DMS153 (cell line): Measurements from ENCODE around the gene BCL2.
"Not testable (repeated sequence)": the region's sequence is repeated elsewhere in the genome, so short reads cannot be mapped to it uniquely, and the experiment has no call there.

Experiments used
- DNase-seq: peaks from one replicate; lab custom pipeline; 2025; lab: John Stamatoyannopoulos, UW

BCL2 gene

GRCh38 chr18:63258749-63259566, 60.6 kb downstream of the BCL2 start:
- peak; percentile 89 for DNase-seq

- DNase-seq, result no peak
These were observed 62.1 kb downstream of the BCL2 start for GRCh38 chr18:63257453-63257852.

- DNase-seq, result no peak
These were observed 64.1 kb downstream of the BCL2 start for GRCh38 chr18:63255435-63255834.

GRCh38 chr18:63254716-63255399, 64.7 kb downstream of the BCL2 start:
- DNase-seq, result no peak

- no peak for DNase-seq
These were observed 65.9 kb downstream of the BCL2 start for GRCh38 chr18:63253428-63254372.

GRCh38 chr18:63253014-63253413, 66.6 kb downstream of the BCL2 start:
- DNase-seq, result no peak

GRCh38 chr18:63249771-63250170, 69.8 kb downstream of the BCL2 start:
- DNase-seq, result no peak

GRCh38 chr18:63247926-63248325, 71.6 kb downstream of the BCL2 start:
- no peak for DNase-seq

- no peak for DNase-seq
These were observed 72.1 kb downstream of the BCL2 start for GRCh38 chr18:63247506-63247905.

- DNase-seq, result no peak
These were observed 74.0 kb downstream of the BCL2 start for GRCh38 chr18:63245600-63245999.

GRCh38 chr18:63244607-63245006, 75.0 kb downstream of the BCL2 start:
- DNase-seq, result no peak

GRCh38 chr18:63241760-63242159, 77.8 kb downstream of the BCL2 start:
- DNase-seq, result no peak

- no peak for DNase-seq
These were observed 78.3 kb downstream of the BCL2 start for GRCh38 chr18:63241317-63241712.

- DNase-seq, result no peak
These were observed 78.8 kb downstream of the BCL2 start for GRCh38 chr18:63240531-63241316.

- DNase-seq, result no peak
These were observed 80.9 kb downstream of the BCL2 start for GRCh38 chr18:63238693-63239075.

GRCh38 chr18:63237881-63238692, 81.5 kb downstream of the BCL2 start:
- DNase-seq, result no peak

GRCh38 chr18:63236921-63237846, 82.4 kb downstream of the BCL2 start:
- DNase-seq, result no peak

GRCh38 chr18:63236406-63236805, 83.2 kb downstream of the BCL2 start:
- no peak for DNase-seq

- not testable (repeated sequence) for DNase-seq
These were observed 83.6 kb downstream of the BCL2 start for GRCh38 chr18:63235920-63236319.

GRCh38 chr18:63234841-63235240, 84.7 kb downstream of the BCL2 start:
- DNase-seq, result no peak
